OCI-M2 (cell line): Measurements from ENCODE around the gene TWIST2.

Experiments
- DNase-seq: peaks from one replicate; lab custom pipeline; 2025; ENCODE audit not compliant: unreplicated experiment; lab: John Stamatoyannopoulos, UW

TWIST2 gene

GRCh38 chr2:238903141-238903540 is 55.3 kb downstream of the TWIST2 start:
- DNase-seq = no peak

GRCh38 chr2:238904177-238904576 is 56.3 kb downstream of the TWIST2 start:
- no peak for DNase-seq

GRCh38 chr2:238904716-238905115 is 56.8 kb downstream of the TWIST2 start:
- DNase-seq = no peak

- no peak for DNase-seq
These were observed 57.3 kb downstream of the TWIST2 start for GRCh38 chr2:238905224-238905623.

- no peak for DNase-seq
These were observed 57.8 kb downstream of the TWIST2 start for GRCh38 chr2:238905644-238906043.

- no peak for DNase-seq
These were observed 58.5 kb downstream of the TWIST2 start for GRCh38 chr2:238906254-238906935.

- no peak for DNase-seq
These were observed 59.2 kb downstream of the TWIST2 start for GRCh38 chr2:238906936-238907716.

GRCh38 chr2:238907717-238908173 is 59.9 kb downstream of the TWIST2 start:
- no peak for DNase-seq

GRCh38 chr2:238908960-238909951 is 61.4 kb downstream of the TWIST2 start:
- DNase-seq = no peak

GRCh38 chr2:238910751-238911351 is 63.0 kb downstream of the TWIST2 start:
- no peak for DNase-seq

- DNase-seq = no peak
These were observed 63.7 kb downstream of the TWIST2 start for GRCh38 chr2:238911376-238912227.

GRCh38 chr2:238912228-238912915 is 64.5 kb downstream of the TWIST2 start:
- DNase-seq = no peak

GRCh38 chr2:238912916-238913875 is 65.3 kb downstream of the TWIST2 start:
- DNase-seq = no peak

GRCh38 chr2:238913931-238914647 is 66.2 kb downstream of the TWIST2 start:
- DNase-seq = no peak

- no peak for DNase-seq
These were observed 66.7 kb downstream of the TWIST2 start for GRCh38 chr2:238914648-238915015.

GRCh38 chr2:238915196-238915595 is 67.3 kb downstream of the TWIST2 start:
- DNase-seq = no peak

- no peak for DNase-seq
These were observed 67.7 kb downstream of the TWIST2 start for GRCh38 chr2:238915596-238915995.
